WTC11 (cell line): ENCODE data around the gene IRF2. TPM values are rescaled to one million over a fixed set of nuclear protein-coding genes. Genes with fewer than 3 reads are reported as not detected.

ENCODE experiments used
- ATAC-seq: fragments of 200-7000 bp; cut with Tn5 transposase; 2 replicates; pipeline ENCODE4 v1.10.0; 2021; ENCODE audit warnings: mild to moderate bottlenecking, moderate library complexity
- CTCF ChIA-PET: fragments of 300-600 bp; sonication (Branson Sonifier 250); formaldehyde crosslinking; loops from one replicate; lab custom pipeline; 2021; ENCODE audit warnings: antibody characterized with exemption; lab: Charles Lee
- POLR2A ChIA-PET: fragments of 350-600 bp; sonication (Branson Sonifier 250); formaldehyde crosslinking; loops from one replicate; lab custom pipeline; 2021; ENCODE audit warnings: antibody characterized with exemption; lab: Charles Lee
- DNase-seq: peaks from one replicate; pipeline ENCODE4 v3.0.0; 2021; ENCODE audit warnings: low spot score
- H3K27ac Mint-ChIP-seq: 2 replicates; pipeline ENCODE4 v1.8.0; 2021; ENCODE audit warnings: mixed read lengths
- H3K27me3 Mint-ChIP-seq: 2 replicates; pipeline ENCODE4 v1.8.0; 2021; ENCODE audit warnings: low read depth, mild to moderate bottlenecking, moderate library complexity, mixed read lengths
- H3K36me3 Mint-ChIP-seq: 2 replicates; pipeline ENCODE4 v1.8.0; 2021; ENCODE audit warnings: mixed read lengths
- H3K4me1 Mint-ChIP-seq: 2 replicates; pipeline ENCODE4 v1.8.0; 2022; ENCODE audit warnings: mixed read lengths
- H3K4me3 Mint-ChIP-seq: 2 replicates; pipeline ENCODE4 v1.8.0; 2021; ENCODE audit warnings: mild to moderate bottlenecking, moderate library complexity, mixed read lengths
- H3K9me3 Mint-ChIP-seq: 2 replicates; pipeline ENCODE4 v1.8.0; 2021; ENCODE audit warnings: mixed read lengths
- AFF4 ChIP-seq: sonication (generic); formaldehyde crosslinking; IDR thresholded peaks from 2 replicates; pipeline ENCODE4 v1.8.1; 2023; ENCODE audit warnings: mild to moderate bottlenecking, missing genetic modification reagents, borderline replicate concordance
- CREM ChIP-seq: sonication (generic); formaldehyde crosslinking; IDR thresholded peaks from 2 replicates; pipeline ENCODE4 v1.8.1; 2022; ENCODE audit warnings: mild to moderate bottlenecking, missing genetic modification reagents, moderate library complexity
- E2F4 ChIP-seq: sonication (generic); formaldehyde crosslinking; IDR thresholded peaks from 2 replicates; pipeline ENCODE4 v1.8.1; 2022; ENCODE audit warnings: low read depth, mild to moderate bottlenecking, moderate library complexity, missing genetic modification reagents, borderline replicate concordance
- ELF4 ChIP-seq: sonication (generic); formaldehyde crosslinking; IDR thresholded peaks from 2 replicates; pipeline ENCODE4 v1.8.1; 2022; ENCODE audit warnings: low read depth, mild to moderate bottlenecking, moderate library complexity, missing genetic modification reagents
- EMX1 ChIP-seq: fragments of 250-450 bp; sonication (Bioruptor Pico); IDR thresholded peaks from 2 replicates; pipeline ENCODE4 v1.8.0; 2021; ENCODE audit warnings: mild to moderate bottlenecking
- ESRRA ChIP-seq: sonication (generic); formaldehyde crosslinking; IDR thresholded peaks from 2 replicates; pipeline ENCODE4 v1.8.1; 2022; ENCODE audit warnings: mild to moderate bottlenecking, missing genetic modification reagents, borderline replicate concordance
- ETV6 ChIP-seq: sonication (generic); formaldehyde crosslinking; IDR thresholded peaks from 2 replicates; pipeline ENCODE4 v1.8.1; 2022; ENCODE audit warnings: mild to moderate bottlenecking, missing genetic modification reagents
- KAT7 ChIP-seq: sonication (generic); formaldehyde crosslinking; IDR thresholded peaks from 2 replicates; pipeline ENCODE4 v1.8.1; 2023; ENCODE audit warnings: missing genetic modification reagents, mild to moderate bottlenecking, borderline replicate concordance
- MLX ChIP-seq: sonication (generic); formaldehyde crosslinking; IDR thresholded peaks from 2 replicates; pipeline ENCODE4 v1.8.1; 2023; ENCODE audit warnings: mild to moderate bottlenecking, missing genetic modification reagents, moderate library complexity
- MYBL2 ChIP-seq: sonication (generic); formaldehyde crosslinking; IDR thresholded peaks from 2 replicates; pipeline ENCODE4 v1.8.1; 2023; ENCODE audit warnings: mild to moderate bottlenecking, moderate library complexity, missing genetic modification reagents
- NFATC4 ChIP-seq: fragments of 250-450 bp; sonication (Bioruptor Pico); IDR thresholded peaks from 2 replicates; pipeline ENCODE4 v1.9.0; 2021; ENCODE audit warnings: mild to moderate bottlenecking
- NFYB ChIP-seq: sonication (generic); formaldehyde crosslinking; conservative IDR thresholded peaks from 2 replicates; pipeline ENCODE4 v1.8.0; 2022; ENCODE audit warnings: low read depth, missing genetic modification reagents
- OVOL2 ChIP-seq: fragments of 250-450 bp; sonication (Bioruptor Pico); IDR thresholded peaks from 2 replicates; pipeline ENCODE4 v1.9.0; 2021; ENCODE audit warnings: mild to moderate bottlenecking, borderline replicate concordance
- PRRX2 ChIP-seq: fragments of 250-450 bp; sonication (Bioruptor Pico); IDR thresholded peaks from 2 replicates; pipeline ENCODE4 v1.8.0; 2021; ENCODE audit warnings: mild to moderate bottlenecking
- RORB ChIP-seq: fragments of 250-450 bp; sonication (Bioruptor Pico); IDR thresholded peaks from 2 replicates; pipeline ENCODE4 v1.9.0; 2021; ENCODE audit warnings: mild to moderate bottlenecking
- SP1 ChIP-seq: sonication (generic); formaldehyde crosslinking; conservative IDR thresholded peaks from 2 replicates; pipeline ENCODE4 v1.8.1; 2022; ENCODE audit warnings: missing genetic modification reagents
- TEAD1 ChIP-seq: sonication (generic); formaldehyde crosslinking; IDR thresholded peaks from 2 replicates; pipeline ENCODE4 v1.8.0; 2022; ENCODE audit warnings: mild to moderate bottlenecking, missing genetic modification reagents
- ZMAT4 ChIP-seq: fragments of 250-450 bp; sonication (Bioruptor Pico); IDR thresholded peaks from 2 replicates; pipeline ENCODE4 v1.9.0; 2021; ENCODE audit warnings: mild to moderate bottlenecking
- ZNF121 ChIP-seq: sonication (generic); formaldehyde crosslinking; IDR thresholded peaks from 2 replicates; pipeline ENCODE4 v1.8.0; 2023; ENCODE audit warnings: missing genetic modification reagents
- ZNF138 ChIP-seq: sonication (generic); formaldehyde crosslinking; conservative IDR thresholded peaks from 2 replicates; pipeline ENCODE4 v1.8.1; 2022; ENCODE audit warnings: mild to moderate bottlenecking, moderate library complexity, missing genetic modification reagents
- ZNF219 ChIP-seq: sonication (generic); formaldehyde crosslinking; IDR thresholded peaks from 2 replicates; pipeline ENCODE4 v1.8.0; 2023; ENCODE audit warnings: missing genetic modification reagents, mild to moderate bottlenecking, borderline replicate concordance
- ZNF281 ChIP-seq: sonication (generic); formaldehyde crosslinking; IDR thresholded peaks from 2 replicates; pipeline ENCODE4 v1.8.0; 2023; ENCODE audit warnings: mild to moderate bottlenecking, missing genetic modification reagents
- ZNF423 ChIP-seq: fragments of 250-450 bp; sonication (Bioruptor Pico); IDR thresholded peaks from 2 replicates; pipeline ENCODE4 v2.1.2; 2022; ENCODE audit warnings: mild to moderate bottlenecking, moderate library complexity
- ZNF671 ChIP-seq: fragments of 250-450 bp; sonication (Bioruptor Pico); IDR thresholded peaks from 2 replicates; pipeline ENCODE4 v1.8.0; 2021; ENCODE audit warnings: mild to moderate bottlenecking
- total RNA-seq: library from RNA; stranded (reverse); gene quantifications from 3 replicates; pipeline ENCODE4 v1.2.3, GENCODE V29; 2021
- TF ChIP-seq, protein P1 (sequence below): fragments of 200-600 bp; IDR thresholded peaks from 2 replicates; pipeline ENCODE4 v1.8.0; 2022; ENCODE audit warnings: antibody characterized with exemption

Gene IRF2
- total RNA-seq, 1 experiment from 2014 or later: 11.8 TPM

GRCh38 chr4:184355857-184356256 is 118.5 kb downstream of the IRF2 start:
- peaks cover 8% of the 10 kb centered on the region; the same call in 1 of the 2 replicates for H3K36me3 Mint-ChIP-seq
- TF ChIP-seq MLX: no peak
- TF ChIP-seq ZNF671: no peak
- TF ChIP-seq, protein P1, sequence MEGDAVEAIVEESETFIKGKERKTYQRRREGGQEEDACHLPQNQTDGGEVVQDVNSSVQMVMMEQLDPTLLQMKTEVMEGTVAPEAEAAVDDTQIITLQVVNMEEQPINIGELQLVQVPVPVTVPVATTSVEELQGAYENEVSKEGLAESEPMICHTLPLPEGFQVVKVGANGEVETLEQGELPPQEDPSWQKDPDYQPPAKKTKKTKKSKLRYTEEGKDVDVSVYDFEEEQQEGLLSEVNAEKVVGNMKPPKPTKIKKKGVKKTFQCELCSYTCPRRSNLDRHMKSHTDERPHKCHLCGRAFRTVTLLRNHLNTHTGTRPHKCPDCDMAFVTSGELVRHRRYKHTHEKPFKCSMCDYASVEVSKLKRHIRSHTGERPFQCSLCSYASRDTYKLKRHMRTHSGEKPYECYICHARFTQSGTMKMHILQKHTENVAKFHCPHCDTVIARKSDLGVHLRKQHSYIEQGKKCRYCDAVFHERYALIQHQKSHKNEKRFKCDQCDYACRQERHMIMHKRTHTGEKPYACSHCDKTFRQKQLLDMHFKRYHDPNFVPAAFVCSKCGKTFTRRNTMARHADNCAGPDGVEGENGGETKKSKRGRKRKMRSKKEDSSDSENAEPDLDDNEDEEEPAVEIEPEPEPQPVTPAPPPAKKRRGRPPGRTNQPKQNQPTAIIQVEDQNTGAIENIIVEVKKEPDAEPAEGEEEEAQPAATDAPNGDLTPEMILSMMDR: no peak
- no peak for TF ChIP-seq NFYB (CRISPR knock-in tag)
- TF ChIP-seq KAT7 (CRISPR knock-in tag): no peak
- TF ChIP-seq ZNF281 (CRISPR knock-in tag): no peak
- TF ChIP-seq ZNF219: no peak
- no peak for TF ChIP-seq SP1 (CRISPR knock-in tag)
- no peak for TF ChIP-seq TEAD1 (CRISPR knock-in tag)
- TF ChIP-seq ESRRA (CRISPR knock-in tag): no peak
- TF ChIP-seq ZNF121 (CRISPR knock-in tag): no peak
- no peak for TF ChIP-seq NFATC4
- TF ChIP-seq RORB (CRISPR knock-in tag): no peak
- no peak for TF ChIP-seq OVOL2
- TF ChIP-seq ETV6 (CRISPR knock-in tag): no peak
- TF ChIP-seq AFF4 (CRISPR knock-in tag): no peak
- TF ChIP-seq, all 79 proteins: peak for 0
- Mint-ChIP-seq H3K27ac (no peak overlapping the region), H3K4me3 (no peak overlapping the region), H3K27me3 (no peaks in the 10 kb centered on the region), H3K9me3 (peaks cover 18% of the 10 kb centered on the region), H3K4me1 (peaks cover 22% of the 10 kb centered on the region)
- POLR2A ChIA-PET: interaction anchor here (2.0 kb wide), 1 partner anchor 9 kb away, joined by 8 read pairs; no protein-coding TSS in a partner anchor
- no peak for ATAC-seq
- CTCF ChIA-PET: no interaction called here
- no peak for DNase-seq

GRCh38 chr4:184355111-184355604 is 119.2 kb downstream of the IRF2 start:
- TF ChIP-seq CREM (CRISPR knock-in tag) (no peak), ELF4 (CRISPR knock-in tag) (no peak), ZNF138 (no peak), OVOL2 (no peak), E2F4 (CRISPR knock-in tag) (no peak), ZMAT4 (CRISPR knock-in tag) (no peak), PRRX2 (CRISPR knock-in tag) (no peak), MYBL2 (CRISPR knock-in tag) (no peak), EMX1 (CRISPR knock-in tag) (no peak), ZNF423 (CRISPR knock-in tag) (no peak)
- TF ChIP-seq, protein P1: no peak
- TF ChIP-seq, all 79 proteins: peak for 0
- no peak overlapping the region for H3K4me3 Mint-ChIP-seq
- ChIA-PET POLR2A (interaction anchor here (0.7 kb wide), 1 partner anchor 115 kb away, joined by 5 read pairs; no protein-coding TSS in a partner anchor), CTCF (no interaction called here)
- no peak for ATAC-seq
- H3K27ac Mint-ChIP-seq: no peak overlapping the region; the same call in 1 of the 2 replicates
- H3K36me3 Mint-ChIP-seq: peaks cover 9% of the 10 kb centered on the region; the same call in 1 of the 2 replicates
- H3K4me1 Mint-ChIP-seq: peaks cover 18% of the 10 kb centered on the region
- no peak for DNase-seq
- H3K27me3 Mint-ChIP-seq: no peaks in the 10 kb centered on the region
- peaks cover 22% of the 10 kb centered on the region for H3K9me3 Mint-ChIP-seq
